Suprapubic skin (tissue), 4 donors: Measurements from ENCODE around the gene ZNF638.

Source experiments
- CTCF ChIP-seq, 2 donors: fragments of 200-600 bp in 1 of 2; fragments of 450-650 bp in 1 of 2; sonication (generic) in 1 of 2; IDR thresholded peaks; one replicate each; pipeline ENCODE4 v1.5.1; 2016 to 2019; ENCODE audit warnings: antibody characterized with exemption in 2 of 2, mild to moderate bottlenecking in 1 of 2, moderate library complexity in 1 of 2
- EP300 ChIP-seq: sonication (generic); formaldehyde crosslinking; IDR thresholded peaks from one replicate; pipeline ENCODE4 v1.6.1; 2017; ENCODE audit warnings: antibody characterized with exemption
- POLR2A ChIP-seq, 2 donors: fragments of 450-650 bp; IDR thresholded peaks; one replicate each; pipeline ENCODE4 v1.6.1; 2017; ENCODE audit warnings: antibody characterized with exemption in 2 of 2, mild to moderate bottlenecking in 2 of 2, moderate library complexity in 2 of 2
- POLR2AphosphoS5 ChIP-seq, 3 donors: sonication (generic); formaldehyde crosslinking; IDR thresholded peaks; one replicate each; pipeline ENCODE4 v1.6.1; 2017; ENCODE audit warnings: antibody characterized with exemption in 3 of 3

GRCh38 chr2:71326968-71327367 lies 4.6 kb upstream of the ZNF638 start:
- TF ChIP-seq CTCF (IDR thresholded peaks at IDR 0.05) (no peak), POLR2A (IDR thresholded peaks at IDR 0.05) (no peak), POLR2AphosphoS5 (IDR thresholded peaks at IDR 0.05) (no peak), EP300 (no peak)
